HG02884 (cell line): ENCODE results near the gene RRAS.

Source experiments
- ATAC-seq: cut with Tn5 transposase; IDR thresholded peaks from one replicate; pipeline ENCODE4 v1.9.1; 2021; ENCODE audit warnings: mild to moderate bottlenecking, moderate library complexity; ENCODE audit not compliant: unreplicated experiment

Gene RRAS

DNA sequence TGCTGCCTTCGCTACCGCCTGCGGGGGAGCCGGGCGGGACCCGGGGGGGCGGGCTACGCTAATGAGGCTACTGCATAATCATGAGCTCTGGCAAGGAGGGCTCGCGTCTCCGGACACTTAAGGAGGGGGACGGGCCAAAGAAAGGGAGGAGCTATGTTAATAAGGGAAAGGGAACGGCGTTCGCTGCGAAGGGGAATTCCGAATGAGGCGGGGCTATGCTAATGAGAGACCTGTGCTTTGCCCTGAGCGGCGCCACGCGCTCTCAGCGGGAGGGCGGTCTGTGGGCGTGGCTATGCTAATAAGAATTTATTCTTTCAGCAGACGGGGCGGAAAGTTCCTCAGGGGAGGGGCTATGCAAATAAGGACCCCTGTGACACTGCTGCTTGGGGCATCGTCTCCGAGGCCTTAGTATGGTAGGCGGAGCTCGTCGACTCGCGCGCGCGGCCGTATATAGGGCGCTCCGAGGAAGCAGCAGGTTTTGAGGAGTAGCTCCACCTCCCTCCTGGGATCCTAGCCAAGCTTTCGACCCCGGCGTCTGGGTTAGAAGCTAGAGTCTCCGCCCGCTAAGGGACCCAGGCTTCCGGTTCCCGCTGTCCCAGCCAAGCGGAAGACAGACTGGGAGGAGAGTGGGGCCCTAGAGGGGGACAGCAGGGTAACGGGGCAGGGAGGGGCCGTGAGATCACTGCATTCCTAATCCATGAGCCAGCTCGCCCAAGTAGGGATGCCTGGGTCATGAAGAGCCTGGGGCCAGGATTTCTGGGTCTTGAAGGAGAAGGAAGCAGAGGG is at the start of gene RRAS:
TSS of gene RRAS (minus strand) at position 31 of the 786 bp plus-strand sequence. CDS start 45 bp downstream, outside the sequence.
- ATAC-seq: peak; percentile 52

DNA sequence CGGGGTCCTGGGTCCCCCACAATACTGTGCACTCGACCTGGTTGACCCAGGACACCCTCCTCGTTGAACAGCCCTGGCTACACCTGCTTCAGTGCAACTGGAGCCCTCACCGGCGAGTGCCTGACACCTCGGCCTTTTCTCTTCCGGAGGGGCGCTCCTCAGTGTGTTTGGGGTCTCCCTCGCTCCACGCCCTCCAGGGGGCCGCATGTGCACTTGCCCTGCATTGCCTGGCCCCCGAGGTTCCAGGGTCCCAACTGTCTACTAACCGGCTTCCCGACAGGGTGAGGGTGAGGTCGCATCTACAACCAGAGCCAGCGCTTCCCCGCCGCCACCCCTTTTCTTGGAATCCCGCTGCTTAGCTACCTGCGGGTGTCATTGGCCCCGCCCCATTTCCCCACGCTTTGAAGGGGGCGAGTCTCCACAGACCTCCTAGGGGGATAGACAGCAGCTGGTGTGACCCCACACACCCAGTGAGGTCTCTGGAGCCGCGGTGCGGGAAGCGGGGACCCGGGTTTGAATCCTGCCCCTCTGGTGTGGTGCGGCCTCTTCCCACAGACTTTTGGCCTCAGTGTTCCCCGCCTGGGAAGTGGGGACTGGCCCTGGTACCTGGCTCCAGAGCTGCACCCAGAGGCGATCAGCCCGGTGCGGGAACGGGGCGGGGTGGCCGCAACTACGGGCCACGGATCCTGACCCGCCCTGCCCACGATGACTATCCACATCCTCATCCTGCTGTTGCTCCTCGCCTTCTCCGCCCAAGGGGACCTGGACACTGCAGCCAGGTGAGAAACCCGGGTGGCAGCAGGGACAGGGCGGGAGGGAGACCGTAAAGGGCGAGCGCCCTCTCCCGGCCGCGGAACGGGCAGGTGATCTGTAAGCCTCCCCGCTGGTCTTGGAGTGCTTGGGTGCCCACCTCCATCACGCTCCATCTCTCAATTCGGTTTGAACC is 49.5 kb upstream of the RRAS start, which contains the start of gene ADM5:
TSS of gene ADM5 (plus strand) at position 462 of the 946 bp plus-strand sequence. CDS start at position 706, 244 bp downstream.
- ATAC-seq: no peak

DNA sequence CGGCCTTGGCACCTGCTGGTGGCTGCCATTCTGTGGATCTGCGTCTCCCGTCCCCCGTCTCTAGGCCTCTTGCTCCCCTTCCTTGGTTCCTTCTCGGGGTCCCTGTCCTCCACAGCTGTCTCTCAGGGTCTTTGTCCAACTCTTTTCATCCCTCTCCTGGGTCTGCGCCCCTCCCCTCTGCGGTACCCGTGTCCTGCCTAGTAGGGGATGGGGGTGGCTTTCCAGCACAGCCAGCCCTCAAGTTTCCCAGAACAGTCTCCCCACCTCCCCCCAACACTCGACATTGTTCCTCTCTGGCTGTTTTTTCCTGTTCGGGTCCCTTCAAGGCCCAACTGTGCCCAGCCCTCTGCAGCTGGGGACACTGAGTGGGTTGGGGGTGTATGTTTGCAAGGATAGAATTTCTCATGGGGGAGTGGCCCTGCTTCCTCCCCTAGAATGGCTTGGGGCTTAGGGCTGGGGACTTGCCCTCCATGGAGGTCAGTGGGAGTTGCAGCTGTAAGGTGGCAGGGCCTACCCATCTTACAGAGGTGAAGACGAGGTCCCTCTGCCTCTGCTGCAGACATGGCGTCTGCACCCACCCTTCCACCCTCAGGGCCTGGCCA is 48.7 kb upstream of the RRAS start:
- no peak for ATAC-seq

DNA sequence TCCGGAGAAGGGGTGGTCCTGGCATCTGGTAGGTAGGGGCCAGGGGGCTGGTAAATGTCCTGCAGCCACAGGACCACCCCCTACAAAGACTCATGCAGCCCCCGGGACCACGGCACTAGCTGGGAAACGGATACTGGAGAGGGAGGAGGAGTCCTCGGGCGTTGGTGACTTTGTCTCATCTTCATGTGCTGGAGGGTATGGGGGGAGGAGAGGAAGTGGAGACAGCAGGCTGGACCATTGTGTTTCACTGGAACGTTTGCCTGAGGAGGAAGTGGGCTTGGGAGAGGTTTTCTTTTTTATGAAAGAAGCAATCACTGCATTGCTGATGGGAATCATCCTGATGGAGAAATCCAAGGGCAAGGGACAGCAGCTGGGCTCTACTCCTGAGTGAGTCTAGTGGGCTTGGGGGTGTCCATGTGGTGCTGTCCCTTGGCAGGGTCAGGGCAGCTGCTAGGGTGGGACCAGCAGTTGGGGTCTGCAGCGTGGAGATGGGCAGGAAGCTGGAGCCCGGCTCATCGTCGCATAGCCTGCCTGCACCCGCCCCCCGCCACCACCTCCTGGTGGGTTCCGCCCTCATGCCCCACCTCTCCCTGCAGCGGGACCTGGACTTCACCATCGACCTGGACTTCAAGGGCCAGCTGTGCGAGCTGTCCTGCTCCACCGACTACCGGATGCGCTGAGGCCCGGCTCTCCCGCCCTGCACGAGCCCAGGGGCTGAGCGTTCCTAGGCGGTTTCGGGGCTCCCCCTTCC is 47.8 kb upstream of the RRAS start:
- no peak for ATAC-seq

DNA sequence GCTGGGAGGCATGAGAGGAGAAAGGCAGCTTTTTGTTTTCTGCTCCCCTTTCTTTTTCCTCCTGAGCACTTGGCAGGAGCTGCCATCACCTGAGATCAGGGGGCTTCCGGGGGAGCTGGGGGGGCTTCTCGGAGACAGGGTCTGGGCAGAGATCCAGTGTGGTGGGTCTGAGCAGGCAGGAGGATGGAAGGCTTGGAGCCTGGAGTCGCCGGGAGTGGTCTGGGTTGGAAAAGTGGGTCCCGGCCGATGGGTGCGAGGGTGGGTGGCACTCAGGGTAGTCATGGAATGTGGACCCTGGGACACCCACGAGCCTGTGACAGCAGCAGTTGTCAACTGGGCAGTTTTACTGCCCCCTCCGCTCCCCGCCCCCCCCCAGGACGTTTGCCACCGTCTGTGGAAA is 47.2 kb upstream of the RRAS start:
- no peak for ATAC-seq

DNA sequence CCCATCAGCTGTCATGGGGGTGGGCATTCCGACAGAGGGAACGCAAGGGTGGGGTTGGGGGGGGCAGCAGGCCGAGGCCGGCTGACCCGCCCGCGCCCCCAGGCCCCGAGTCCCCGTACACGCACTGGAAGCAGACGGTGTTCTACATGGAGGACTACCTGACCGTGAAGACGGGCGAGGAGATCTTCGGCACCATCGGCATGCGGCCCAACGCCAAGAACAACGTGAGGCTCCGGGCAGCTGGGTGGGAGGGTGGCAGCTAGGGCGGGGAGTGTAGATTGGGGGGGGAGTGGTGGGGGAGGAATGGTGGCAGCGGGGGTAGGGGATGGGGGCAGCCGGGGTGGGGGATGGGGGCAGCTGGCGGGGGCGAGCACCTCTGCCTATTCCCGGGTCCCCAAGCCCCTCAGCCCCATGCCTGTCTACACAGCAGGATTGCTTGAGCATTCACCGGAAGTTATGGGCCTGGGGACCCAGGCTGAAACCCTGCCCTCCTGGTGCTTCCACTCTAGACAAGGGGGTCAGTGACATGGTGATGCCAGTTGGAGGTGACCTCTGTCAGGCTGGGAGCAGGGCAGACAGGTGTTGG is 46.7 kb upstream of the RRAS start:
- no peak for ATAC-seq

DNA sequence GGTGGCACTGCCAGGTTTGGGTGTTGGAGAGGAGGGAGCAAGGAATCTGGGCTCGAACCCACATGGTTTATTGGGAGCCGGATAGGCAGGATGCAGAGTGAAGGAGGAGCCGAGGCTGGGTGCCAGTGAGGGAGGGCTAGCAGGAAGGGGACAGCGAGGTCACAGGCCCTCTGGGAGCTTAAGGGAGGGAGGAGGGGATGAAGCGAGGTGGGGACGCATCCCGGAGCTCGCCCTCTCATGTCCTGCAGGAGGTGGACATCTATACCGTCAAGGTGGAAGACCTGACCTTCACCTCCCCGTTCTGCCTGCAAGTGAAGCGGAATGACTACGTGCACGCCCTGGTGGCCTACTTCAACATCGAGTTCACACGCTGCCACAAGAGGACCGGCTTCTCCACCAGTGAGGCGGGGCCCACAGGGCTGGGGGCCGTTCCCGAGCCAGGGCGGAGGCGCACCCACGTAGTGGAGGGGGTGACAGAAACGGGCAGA is 45.9 kb upstream of the RRAS start:
- ATAC-seq: no peak

DNA sequence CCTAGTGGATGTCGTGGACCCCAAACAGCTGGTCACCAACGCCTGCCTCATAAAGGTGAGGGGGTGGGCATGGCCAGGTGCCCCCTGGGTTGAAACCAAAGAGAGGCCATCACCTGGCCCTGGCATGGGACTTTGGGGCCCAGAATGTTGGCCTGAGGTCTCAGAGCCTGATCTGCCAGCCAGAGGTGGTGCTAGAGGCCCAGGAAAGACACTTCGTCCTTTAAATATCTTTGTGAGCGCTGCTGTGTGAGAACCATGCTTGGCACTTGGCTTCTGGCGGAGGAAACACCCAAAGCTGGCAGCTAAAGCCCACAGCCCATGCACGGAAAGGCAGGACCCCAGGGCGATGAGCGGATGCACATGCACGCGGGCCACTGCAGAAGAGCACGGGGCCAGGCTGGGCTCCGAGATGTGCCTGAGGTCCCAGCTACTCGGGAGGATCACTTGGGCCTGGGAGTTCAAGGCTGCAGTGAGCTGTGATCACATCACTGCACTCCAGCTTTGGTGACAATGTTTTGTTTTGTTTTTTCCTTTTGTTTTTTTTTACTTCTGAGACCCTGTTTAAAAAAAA is 45.1 kb upstream of the RRAS start:
- ATAC-seq: no peak

DNA sequence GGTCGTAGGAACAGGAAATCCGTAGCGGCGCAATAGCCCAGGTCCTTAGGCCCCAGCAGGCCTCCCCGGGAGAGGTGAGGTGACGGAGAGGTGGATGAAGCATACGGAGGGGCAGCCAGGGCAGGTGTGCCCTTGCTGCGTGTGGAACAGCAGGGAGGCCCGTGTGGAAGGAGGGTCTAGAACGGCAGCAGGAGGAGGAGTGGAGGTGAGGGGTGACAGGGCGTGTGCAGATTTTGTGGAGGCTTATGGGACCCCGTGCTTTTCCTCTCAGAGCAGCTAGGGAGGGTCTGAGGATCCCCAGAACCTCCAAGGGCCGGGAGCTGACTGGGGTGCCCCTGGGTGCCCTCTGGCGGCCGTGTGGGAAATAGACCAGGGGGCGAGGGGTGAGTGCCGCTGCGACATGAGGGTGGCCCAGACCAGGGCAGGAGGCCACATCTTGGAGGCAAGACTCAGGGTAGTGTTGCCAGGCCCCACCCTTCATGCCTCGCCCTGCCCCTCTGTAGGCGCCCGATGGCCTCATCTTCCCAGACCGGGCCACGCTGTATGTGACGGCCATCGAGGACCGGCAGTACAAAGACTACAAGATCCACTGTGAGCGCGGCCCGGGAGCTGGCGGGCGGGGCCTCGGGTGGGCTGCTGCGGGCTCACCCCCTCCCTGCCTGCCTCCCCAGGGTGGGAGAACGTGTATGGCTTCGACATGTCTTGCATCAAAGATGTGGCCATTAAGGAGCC is 44.5 kb upstream of the RRAS start:
- ATAC-seq: no peak

DNA sequence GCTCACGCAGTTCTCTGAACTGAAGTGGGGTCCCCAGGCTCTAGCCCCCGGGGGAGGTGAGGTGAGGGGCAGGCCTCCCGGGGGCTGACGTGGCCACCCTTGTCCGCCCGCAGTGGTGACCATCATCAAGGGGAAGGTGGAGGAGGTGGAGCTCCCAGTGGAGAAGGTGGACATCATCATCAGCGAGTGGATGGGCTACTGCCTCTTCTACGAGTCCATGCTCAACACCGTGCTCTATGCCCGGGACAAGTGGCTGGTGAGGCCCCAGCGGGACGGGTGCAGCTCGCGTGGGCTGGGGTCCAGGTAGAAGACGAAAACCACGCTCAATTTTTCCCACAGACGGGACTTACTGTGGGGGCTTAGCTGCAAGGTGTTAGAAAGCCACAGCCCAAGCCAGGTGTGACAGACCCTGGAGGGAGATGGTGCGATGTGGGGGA is 43.9 kb upstream of the RRAS start:
- ATAC-seq: no peak

DNA sequence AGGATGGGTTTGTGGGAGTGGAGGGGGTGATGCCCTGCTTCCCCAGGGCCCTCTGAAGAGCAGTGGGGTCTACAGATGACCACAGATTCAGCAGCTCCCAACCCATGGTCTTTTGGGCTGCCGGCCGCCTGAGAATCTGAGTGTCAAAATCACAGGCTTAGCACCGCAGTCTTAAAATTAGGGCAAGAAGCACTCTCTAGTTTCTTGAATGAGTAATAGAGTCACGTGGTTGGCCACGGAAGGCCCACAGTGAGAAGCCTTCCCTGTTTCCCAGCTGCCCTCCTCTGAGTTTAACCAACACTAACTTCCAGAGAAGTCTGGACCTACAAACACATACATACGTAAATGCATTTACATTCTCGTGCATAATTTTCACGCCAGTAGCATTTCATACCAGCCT is 42.3 kb upstream of the RRAS start:
- ATAC-seq: no peak

DNA sequence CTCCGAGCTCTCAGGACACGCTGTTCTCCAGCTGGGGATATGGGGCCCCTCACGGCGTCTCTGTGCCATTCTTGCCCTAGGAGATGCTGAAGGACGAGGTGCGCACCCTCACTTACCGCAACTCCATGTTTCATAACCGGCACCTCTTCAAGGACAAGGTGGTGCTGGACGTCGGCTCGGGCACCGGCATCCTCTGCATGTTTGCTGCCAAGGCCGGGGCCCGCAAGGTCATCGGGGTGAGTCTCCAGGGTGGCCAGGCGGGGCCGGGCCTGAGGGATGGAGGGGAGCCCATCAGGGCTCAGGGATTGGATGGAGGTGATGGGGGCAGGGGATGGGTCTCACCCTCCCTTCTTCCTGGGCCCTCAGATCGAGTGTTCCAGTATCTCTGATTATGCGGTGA is 41.9 kb upstream of the RRAS start:
- ATAC-seq: no peak

DNA sequence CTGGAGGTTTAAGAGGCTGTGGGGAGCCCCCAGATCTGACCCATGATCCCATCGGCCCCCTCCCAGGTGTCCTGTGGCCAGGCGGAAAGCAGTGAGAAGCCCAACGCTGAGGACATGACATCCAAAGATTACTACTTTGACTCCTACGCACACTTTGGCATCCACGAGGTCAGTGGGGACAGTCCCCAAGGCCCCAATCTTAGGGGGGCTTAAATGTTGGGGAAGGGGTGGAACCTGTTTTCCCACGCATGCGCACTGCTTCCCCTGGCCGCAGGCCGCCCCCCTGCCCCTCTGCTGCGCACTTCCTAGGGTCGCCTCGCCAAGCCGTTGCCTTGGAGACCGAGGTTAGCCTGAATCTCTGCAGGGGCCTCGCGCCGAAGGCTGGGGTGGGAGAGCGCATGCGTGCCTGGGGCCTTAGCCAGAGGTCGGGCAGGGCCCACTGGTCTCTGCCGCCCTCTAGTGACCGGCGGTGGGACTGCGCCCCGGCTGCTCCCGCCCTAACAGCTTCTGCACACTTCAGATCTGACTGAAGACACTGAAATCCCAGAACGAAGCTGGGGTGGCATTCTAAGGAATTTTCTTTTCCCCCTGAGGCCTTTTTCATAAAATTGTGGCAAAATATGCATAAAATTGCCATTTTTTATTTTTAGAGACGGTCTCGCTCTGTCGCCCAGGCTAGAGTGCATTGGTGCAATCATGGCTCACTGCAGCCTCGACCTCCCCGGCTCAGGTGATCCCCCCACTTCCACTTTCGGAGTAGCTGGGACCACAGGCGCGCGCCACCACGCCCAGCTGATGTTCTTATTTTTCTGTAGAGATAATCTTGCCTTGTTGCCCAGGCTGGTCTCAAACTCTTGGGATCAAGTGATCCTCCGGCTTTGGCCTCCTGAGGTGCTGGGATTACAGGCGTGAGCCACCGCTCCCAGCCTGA is 40.7 kb upstream of the RRAS start:
- no peak for ATAC-seq

DNA sequence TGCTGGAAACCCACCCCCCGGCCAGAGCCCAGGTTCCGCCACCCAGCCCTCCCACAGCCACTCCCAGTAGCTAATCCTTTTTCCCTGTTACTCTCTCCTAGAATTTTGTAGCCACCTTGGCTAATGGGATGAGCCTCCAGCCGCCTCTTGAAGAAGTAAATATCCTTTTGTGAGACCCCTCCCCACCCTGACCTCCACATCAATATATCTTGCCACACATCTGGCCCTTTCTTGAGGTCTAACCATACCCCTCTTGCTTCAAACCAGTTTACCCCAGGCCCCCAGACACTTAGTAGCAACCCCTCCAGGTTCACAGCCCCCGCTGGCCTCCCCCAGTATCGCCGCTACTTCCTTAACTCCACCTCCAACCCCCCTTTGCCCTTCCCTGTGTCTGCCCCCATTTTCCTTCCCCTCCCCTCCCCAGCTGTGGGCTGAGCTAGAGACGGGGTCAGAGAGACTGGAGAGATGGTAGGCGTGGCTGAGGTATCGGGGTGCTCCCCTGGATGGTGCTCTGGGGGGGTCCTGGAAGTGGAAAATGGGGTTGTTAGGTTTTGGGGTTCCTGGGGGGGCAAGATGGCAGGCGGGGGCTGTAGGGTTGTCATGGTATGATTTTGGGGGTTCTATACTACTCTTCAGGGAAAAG is 39.9 kb upstream of the RRAS start:
- no peak for ATAC-seq

DNA sequence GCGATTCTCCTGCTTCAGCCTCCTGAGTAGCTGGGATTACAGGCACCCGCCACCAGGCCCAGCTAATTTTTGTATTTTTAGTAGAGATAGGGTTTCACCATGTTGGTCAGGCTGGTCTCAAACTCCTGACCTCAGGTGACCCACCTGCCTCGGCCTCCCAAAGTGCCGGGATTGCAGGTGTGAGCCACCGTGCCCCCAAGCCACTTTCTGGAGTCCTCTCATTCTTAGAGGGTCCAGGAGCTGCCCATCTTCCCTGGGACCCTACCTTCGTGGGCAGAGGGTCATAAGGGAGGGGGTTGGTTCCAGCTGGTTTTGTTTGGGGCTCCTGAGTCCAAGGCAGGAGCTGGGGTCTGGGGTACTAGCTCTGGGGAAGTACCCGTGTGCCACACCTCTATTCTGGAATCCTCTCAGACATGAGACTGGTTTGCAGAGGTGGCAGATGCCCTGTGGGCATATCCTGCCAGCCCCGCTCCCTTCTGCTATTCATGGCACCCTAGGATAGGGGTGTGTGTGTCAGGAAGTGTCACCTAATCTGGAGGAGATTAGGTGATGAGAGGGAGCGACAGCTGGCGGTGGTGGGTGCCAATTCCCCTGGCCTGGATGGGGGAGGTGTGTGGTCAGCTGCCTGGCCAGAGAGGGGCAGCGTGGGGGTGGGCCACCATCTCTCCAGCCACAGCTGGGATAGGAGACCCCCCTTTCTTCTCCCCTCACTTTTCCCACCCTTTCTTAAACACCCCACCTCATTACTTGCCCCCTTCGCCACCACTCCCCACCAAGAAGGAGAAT is 39.2 kb upstream of the RRAS start:
- ATAC-seq: no peak

DNA sequence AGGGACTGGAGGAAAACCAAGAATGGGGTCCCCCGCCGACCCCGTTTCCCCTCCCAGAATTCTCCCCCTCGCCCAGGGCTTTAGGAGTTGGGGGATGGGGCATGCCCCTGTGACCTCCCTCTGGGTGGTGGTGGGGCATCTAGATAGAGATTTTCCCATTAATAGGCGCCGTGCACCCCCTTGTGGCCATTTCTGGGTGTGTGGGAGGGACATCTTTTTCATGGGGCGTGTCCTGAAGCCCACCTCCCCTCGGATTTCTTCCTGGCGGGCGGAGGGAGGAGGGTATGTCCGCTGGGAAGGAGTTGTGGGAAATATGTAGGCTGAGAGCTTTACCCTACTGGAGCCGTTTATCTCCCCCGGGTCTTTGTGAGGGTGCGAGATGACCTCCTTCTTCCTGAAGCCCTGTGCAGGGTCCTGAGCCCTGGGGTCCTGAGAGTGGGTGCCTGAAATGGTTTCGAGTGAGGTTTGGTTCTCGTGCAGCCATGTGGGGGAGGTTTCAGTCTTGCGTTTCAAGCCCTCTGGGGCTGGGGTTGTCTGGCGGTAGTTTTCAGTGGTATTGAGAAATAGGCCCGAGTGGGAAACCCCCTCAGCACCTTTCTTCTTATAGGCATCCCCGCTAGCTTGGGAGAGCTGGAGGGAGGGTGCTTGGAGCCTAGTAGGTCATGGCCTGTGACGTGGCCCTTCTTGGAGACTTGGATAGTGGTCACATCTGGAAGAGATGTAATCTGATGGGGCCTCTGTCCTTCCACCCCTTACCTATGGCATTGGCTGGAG is 38.1 kb upstream of the RRAS start:
- no peak for ATAC-seq
